Measurements from ENCODE around the gene CCNI.

CCNI gene

DNA sequence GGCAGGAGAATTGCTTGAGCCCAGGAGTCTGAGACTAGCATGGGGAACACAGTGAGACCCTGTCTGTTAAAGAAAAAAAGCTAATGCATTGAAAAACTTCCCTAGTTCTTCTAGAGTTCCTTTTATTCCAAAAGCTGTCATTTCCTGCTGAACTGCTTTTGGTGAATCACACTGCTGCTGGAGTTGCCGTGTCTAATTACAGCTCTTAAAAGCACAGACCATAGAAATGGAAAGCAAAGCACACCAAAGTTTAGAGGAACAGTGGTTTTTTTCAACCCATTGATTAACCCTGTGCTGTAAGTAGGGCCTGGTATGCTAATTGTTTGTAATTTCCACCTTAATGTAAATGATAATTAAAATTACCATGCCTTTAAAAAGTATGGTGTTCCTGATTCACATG is 73.9 kb downstream of the CCNI start:
- DNase-seq = peak; percentile 78

DNA sequence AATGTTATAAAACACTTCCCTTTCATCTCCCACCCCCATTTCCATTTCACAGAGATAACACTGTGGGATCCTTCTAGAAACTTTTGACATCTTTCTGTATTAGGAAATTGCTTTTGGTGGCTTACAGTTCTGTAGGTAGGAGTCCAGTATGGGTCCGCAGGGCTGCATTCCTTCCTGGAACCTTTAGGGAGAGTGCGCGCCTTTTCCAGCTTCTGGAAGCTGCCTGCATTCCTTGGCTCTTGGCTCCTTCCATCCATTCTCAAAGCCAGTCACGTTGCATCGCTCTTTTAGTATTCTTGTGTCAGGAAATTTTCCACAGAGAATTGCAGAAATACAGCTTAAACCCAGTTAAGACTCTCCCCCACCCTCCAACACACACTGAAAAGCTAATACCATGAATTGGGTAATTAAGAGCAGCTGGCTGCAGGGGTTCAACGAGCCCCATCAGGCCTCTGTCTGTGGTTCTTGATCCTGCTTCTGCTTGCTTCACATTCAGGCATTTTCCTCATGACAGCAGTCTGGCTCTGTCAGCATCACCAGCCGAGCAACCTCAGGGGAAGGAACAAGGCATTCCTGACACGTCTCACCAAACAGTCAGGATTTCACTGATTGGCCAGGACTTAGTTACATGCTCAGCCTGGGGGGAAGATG is 77.4 kb downstream of the CCNI start:
- DNase-seq = peak; percentile 90

DNA sequence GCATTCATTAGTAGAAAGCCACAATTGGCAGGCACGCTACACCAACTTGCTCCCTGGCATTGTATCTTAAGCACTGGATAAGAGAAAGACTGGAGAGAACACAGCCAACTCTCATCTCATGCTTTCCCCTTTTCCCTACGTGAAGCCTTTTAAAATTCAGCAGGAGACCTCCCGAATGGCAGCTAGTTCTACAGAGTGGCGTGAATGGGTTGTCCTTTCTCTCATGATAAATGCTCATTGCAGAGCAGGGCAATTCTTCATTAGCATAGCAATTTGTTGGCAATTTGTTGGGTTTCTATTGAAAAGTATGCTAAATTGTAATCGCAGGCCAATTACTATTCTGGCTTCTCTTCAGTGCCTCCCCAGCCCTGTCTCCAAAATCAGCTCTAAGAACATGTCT is 78.3 kb downstream of the CCNI start:
- DNase-seq = no peak
